ENCODE results near the gene KCNA4. TPM values are rescaled to one million over a fixed set of nuclear protein-coding genes. Genes with fewer than 3 reads are reported as not detected.
"Not testable (repeated sequence)": the region's sequence is repeated elsewhere in the genome, so short reads cannot be mapped to it uniquely, and the experiment has no call there.

Gene KCNA4
- total and polyA plus RNA-seq, 7 donors, result not detected

DNA sequence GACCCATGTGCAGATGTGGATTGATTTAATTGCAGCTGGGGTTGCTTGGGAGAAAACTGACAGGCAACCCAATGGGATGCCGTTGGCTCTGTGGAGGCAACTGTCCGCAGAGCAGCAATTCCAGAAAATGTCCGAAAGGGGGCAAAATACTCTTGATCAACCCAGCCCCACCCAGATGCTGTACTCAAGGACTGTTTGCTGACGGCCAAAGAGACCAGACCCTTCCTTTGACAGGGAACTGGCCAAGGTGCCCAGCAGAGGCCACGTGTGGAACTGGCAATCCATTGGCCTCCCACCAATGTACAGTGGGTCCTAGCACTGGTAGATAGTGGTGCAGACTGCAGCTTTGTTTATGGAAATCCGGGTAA is 29.7 kb upstream of the KCNA4 start:
- H3K27me3 ChIP-seq (ENCODE audit: insufficient read depth in 3 of 3, low read length in 2 of 3), result no peaks in the 10 kb centered on the region
- no peak for DNase-seq
- ATAC-seq, result no peak
- no peak overlapping the region for H3K4me3 ChIP-seq
- no peaks in the 10 kb centered on the region for H3K36me3 ChIP-seq (ENCODE audit: insufficient read depth in 1 of 2, low read depth in 1 of 2)
- no peak for TF ChIP-seq CTCF (IDR thresholded peaks at IDR 0.05)
- no peaks in the 10 kb centered on the region for H3K4me1 ChIP-seq
- H3K9me3 ChIP-seq, result no peaks in the 10 kb centered on the region
- no peak overlapping the region for H3K27ac ChIP-seq
- intact Hi-C loops (cut with DNase I), result no loop called here
- WGBS, 3 donors, result 44 to 45% (median 45%) methylated on average over 6 of the region's 6 CpGs

DNA sequence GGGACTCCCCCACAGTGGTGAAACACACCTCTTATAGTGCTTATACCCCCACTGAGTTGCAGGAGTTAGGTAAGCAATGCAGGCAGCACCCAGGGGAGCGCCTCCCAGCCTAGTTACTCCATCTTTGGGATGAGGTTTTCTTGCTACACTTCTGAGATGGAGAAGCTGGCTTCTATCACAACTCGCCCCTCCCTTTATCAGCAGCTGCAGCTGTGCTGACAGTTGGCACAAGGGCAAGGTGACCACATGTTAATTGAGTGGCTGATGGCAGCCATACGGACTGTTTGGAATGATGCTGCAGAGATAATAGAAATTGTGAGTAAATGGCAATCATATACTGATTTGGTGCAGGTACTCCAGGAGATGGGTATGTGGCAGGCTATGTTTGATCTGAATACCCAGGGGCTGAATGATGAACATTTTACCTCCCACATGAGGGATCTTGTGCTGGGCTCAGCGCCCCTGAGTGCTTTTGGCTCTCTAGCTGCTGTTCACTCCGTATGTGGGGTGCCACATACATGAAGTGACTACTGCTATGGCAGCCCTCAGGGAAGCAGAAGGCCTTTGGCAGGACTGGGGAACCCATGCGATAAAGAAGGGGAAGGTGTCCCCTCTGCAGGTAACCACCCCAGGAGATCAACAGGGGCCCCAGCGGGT is 29.2 kb upstream of the KCNA4 start:
- Histone ChIP-seq H3K4me1 (no peaks in the 10 kb centered on the region), H3K27me3 (ENCODE audit: insufficient read depth in 3 of 3, low read length in 2 of 3) (no peaks in the 10 kb centered on the region), H3K36me3 (ENCODE audit: insufficient read depth in 1 of 2, low read depth in 1 of 2) (no peaks in the 10 kb centered on the region), H3K9me3 (no peaks in the 10 kb centered on the region), H3K27ac (no peak overlapping the region), H3K4me3 (no peak overlapping the region)
- intact Hi-C loops (cut with DNase I), result no loop called here
- no peak for DNase-seq
- no peak for ATAC-seq
- no peak for TF ChIP-seq CTCF (IDR thresholded peaks at IDR 0.05)
- 34 to 35% (median 35%) methylated on average over 7 of the region's 7 CpGs for WGBS, 3 donors

GRCh38 chr11:30045144-30045543 is 28.3 kb upstream of the KCNA4 start:
- TF ChIP-seq CTCF (IDR thresholded peaks at IDR 0.05), result no peak
- Histone ChIP-seq H3K4me1 (no peaks in the 10 kb centered on the region), H3K27ac (no peak overlapping the region), H3K4me3 (no peak overlapping the region), H3K9me3 (no peaks in the 10 kb centered on the region), H3K27me3 (ENCODE audit: insufficient read depth in 3 of 3, low read length in 2 of 3) (no peaks in the 10 kb centered on the region), H3K36me3 (ENCODE audit: insufficient read depth in 1 of 2, low read depth in 1 of 2) (no peaks in the 10 kb centered on the region)
- 64 to 71% (median 67%) methylated on average over 6 of the region's 6 CpGs for WGBS, 3 donors
- ATAC-seq (no peak), DNase-seq (no peak)
- intact Hi-C loops (cut with DNase I), result no loop called here

DNA sequence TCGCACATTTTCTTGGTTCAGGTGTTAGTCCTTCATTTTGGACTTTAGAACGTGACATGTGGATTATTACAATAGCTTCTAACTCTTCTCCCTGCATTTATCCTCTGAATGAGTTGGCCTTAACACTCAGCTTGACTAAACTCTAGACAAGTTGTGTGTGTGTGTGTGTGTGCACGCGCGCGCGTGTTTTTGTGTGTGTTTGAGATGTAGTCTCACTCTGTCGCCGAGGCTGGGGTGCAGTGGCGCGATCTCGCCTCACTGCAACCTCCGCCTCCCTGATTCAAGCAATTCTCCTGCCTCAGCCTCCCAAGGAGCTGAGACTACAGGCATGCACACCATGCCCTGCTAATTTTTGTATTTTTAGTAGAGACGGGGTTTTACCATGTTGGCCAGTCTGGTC is 24.3 kb upstream of the KCNA4 start:
- H3K27ac ChIP-seq, result no peak overlapping the region
- no peak for DNase-seq
- intact Hi-C loops (cut with DNase I), result no loop called here
- H3K36me3 ChIP-seq (ENCODE audit: insufficient read depth in 1 of 2, low read depth in 1 of 2), result no peaks in the 10 kb centered on the region
- WGBS, 3 donors, result 93 to 96% (median 93%) methylated on average over 14 of the region's 14 CpGs
- H3K4me1 ChIP-seq, result no peaks in the 10 kb centered on the region
- TF ChIP-seq CTCF (IDR thresholded peaks at IDR 0.05), result no peak
- no peak for ATAC-seq
- no peaks in the 10 kb centered on the region for H3K27me3 ChIP-seq (ENCODE audit: insufficient read depth in 3 of 3, low read length in 2 of 3)
- no peak overlapping the region for H3K4me3 ChIP-seq
- H3K9me3 ChIP-seq, result no peaks in the 10 kb centered on the region

DNA sequence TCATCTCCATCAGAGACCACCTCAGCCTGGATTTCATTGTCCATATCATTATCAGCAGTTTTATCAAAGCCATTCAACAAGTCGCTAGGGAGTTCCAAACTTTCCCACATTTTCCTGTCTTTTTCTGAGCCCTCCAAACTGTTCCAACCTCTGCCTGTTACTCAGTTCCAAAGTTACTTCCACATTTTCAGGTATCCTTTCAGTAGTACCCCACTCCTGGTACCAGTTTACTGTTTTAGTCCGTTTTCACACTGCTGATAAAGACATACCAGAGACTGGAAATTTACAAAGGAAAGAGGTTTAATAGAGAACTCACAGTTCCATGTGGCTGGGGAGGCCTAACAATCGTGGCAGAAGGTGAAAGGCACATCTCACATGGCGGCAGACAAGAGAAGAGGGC is 17.9 kb upstream of the KCNA4 start:
- H3K4me1 ChIP-seq; H3K27me3 ChIP-seq (ENCODE audit: insufficient read depth in 3 of 3, low read length in 2 of 3); DNase-seq; intact Hi-C loops (cut with DNase I); H3K9me3 ChIP-seq; H3K36me3 ChIP-seq (ENCODE audit: insufficient read depth in 1 of 2, low read depth in 1 of 2); ATAC-seq; H3K4me3 ChIP-seq; H3K27ac ChIP-seq: not testable (repeated sequence)
- WGBS, 3 donors, result 68 to 71% (median 70%) methylated on average over 4 of the region's 4 CpGs

DNA sequence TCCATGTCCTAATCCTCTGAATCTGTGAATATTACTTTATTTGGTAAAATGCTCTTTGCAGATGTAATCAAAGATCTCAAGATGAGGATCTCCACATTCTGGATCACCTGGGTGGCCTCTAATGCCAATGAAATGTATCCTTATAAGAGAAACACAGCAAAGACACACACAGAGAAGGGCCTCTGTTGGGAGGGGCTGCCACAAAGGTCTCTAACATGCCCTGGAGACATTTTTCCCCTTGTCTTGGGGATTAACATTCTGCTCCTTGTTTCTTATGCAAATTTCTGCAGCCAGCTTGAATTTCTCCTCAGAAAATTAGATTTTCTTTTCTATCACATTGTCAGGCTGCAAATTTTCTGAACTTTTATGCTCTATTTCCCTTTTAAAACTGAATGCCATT is 17.3 kb upstream of the KCNA4 start:
- H3K36me3 ChIP-seq (ENCODE audit: insufficient read depth in 1 of 2, low read depth in 1 of 2); H3K9me3 ChIP-seq; H3K4me1 ChIP-seq; H3K27me3 ChIP-seq (ENCODE audit: insufficient read depth in 3 of 3, low read length in 2 of 3); ATAC-seq; intact Hi-C loops (cut with DNase I); DNase-seq; H3K27ac ChIP-seq; H3K4me3 ChIP-seq: not testable (repeated sequence)
